Adrenal gland (tissue), 5 donors: ENCODE results near the gene SGIP1.

Source experiments
- CTCF ChIP-seq, 6 experiments: fragments of 450-650 bp in 4 of 6; fragments of 200-600 bp in 2 of 6; sonication (generic) in 1 of 6; IDR thresholded peaks; 1 replicate in 5 of 6; 2 replicates in 1 of 6; pipeline versions ENCODE4 v1.5.1 to v1.8.0; 2016 to 2021; ENCODE audit warnings: antibody characterized with exemption in 6 of 6, mild to moderate bottlenecking in 2 of 6, moderate library complexity in 1 of 6
- POLR2A ChIP-seq, 2 donors: fragments of 450-650 bp; IDR thresholded peaks; one replicate each; pipeline ENCODE4 v1.6.1; 2017; ENCODE audit warnings: antibody characterized with exemption in 2 of 2, mild to moderate bottlenecking in 2 of 2, moderate library complexity in 1 of 2
- donor health status: DM: no; HTN: no; CAD: no.

- TF ChIP-seq CTCF (IDR thresholded peaks at IDR 0.05): no peak
- no peak for TF ChIP-seq POLR2A (IDR thresholded peaks at IDR 0.05)
Measured at GRCh38 chr1:66497910-66498309, 36.0 kb upstream of the SGIP1 start.
